COLO668 (cell line): Measurements from ENCODE around the gene LILRA1.
"Not testable (repeated sequence)": the region's sequence is repeated elsewhere in the genome, so short reads cannot be mapped to it uniquely, and the experiment has no call there.

ENCODE experiments used
- DNase-seq: peaks from one replicate; lab custom pipeline; 2025; ENCODE audit not compliant: unreplicated experiment; lab: John Stamatoyannopoulos, UW

The LILRA1 gene

GRCh38 chr19:54576411-54576976, 16.9 kb upstream of the LILRA1 start:
- DNase-seq = no peak

GRCh38 chr19:54577334-54577733, 16.1 kb upstream of the LILRA1 start:
- no peak for DNase-seq

GRCh38 chr19:54578268-54578667, 15.2 kb upstream of the LILRA1 start:
- not testable (repeated sequence) for DNase-seq

- DNase-seq = no peak
Measured at GRCh38 chr19:54586397-54586796, 7.0 kb upstream of the LILRA1 start.

GRCh38 chr19:54587026-54587425, 6.4 kb upstream of the LILRA1 start:
- DNase-seq = no peak

GRCh38 chr19:54593931-54594626, 647 bp downstream of the LILRA1 start:
- DNase-seq = not testable (repeated sequence)

- DNase-seq = no peak
Measured at GRCh38 chr19:54594737-54595136, 1.3 kb downstream of the LILRA1 start.

GRCh38 chr19:54595680-54596436, 2.4 kb downstream of the LILRA1 start:
- DNase-seq = not testable (repeated sequence)

GRCh38 chr19:54600212-54600611, 6.8 kb downstream of the LILRA1 start:
- DNase-seq = no peak

- DNase-seq = no peak
Measured at GRCh38 chr19:54606230-54606629, 12.8 kb downstream of the LILRA1 start.

- DNase-seq = no peak
Measured at GRCh38 chr19:54606891-54607784, 13.7 kb downstream of the LILRA1 start.

- DNase-seq = no peak
Measured at GRCh38 chr19:54607785-54608150, 14.3 kb downstream of the LILRA1 start.

- DNase-seq = no peak
Measured at GRCh38 chr19:54608205-54608604, 14.8 kb downstream of the LILRA1 start.

- no peak for DNase-seq
Measured at GRCh38 chr19:54608792-54609191, 15.4 kb downstream of the LILRA1 start.

- no peak for DNase-seq
Measured at GRCh38 chr19:54609356-54609791, 15.9 kb downstream of the LILRA1 start.

GRCh38 chr19:54612428-54612827, 19.0 kb downstream of the LILRA1 start:
- DNase-seq = no peak

- no peak for DNase-seq
Measured at GRCh38 chr19:54614726-54615125, 21.3 kb downstream of the LILRA1 start.

- no peak for DNase-seq
Measured at GRCh38 chr19:54616057-54616456, 22.6 kb downstream of the LILRA1 start.

- DNase-seq = no peak
Measured at GRCh38 chr19:54616821-54617560, 23.6 kb downstream of the LILRA1 start.

GRCh38 chr19:54620464-54620863, 27.0 kb downstream of the LILRA1 start:
- no peak for DNase-seq
